Measurements from ENCODE around the gene REC114. TPM values are rescaled to one million over a fixed set of nuclear protein-coding genes. Genes with fewer than 3 reads are reported as not detected.

Gene REC114
- total RNA-seq, 1 donor from 2014 or later = not detected

DNA sequence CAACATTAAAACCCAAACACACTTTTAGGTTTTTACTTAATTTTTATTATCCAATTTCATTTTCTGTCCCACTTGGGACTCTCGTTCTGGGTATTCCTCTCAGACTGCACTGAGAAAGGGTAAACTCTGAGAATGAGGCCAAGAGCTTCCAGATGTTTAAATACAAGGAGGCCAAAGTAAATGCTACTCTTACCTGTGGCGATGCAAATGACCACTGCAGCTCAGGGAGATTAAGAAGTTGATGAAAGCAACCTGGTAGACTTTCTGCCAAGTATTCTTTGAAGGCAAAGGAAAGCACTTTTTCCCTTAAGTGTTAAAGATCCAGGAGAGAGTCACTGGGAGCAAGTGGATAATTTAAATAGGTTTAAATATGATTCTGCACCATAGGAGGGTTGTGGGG, 151.1 kb downstream of the REC114 start:
- peaks cover 10% of the 10 kb centered on the region for H3K4me1 Mint-ChIP-seq (ENCODE audit: low read depth)
- intact Hi-C loops (cut with micrococcal nuclease) = no loop called here

DNA sequence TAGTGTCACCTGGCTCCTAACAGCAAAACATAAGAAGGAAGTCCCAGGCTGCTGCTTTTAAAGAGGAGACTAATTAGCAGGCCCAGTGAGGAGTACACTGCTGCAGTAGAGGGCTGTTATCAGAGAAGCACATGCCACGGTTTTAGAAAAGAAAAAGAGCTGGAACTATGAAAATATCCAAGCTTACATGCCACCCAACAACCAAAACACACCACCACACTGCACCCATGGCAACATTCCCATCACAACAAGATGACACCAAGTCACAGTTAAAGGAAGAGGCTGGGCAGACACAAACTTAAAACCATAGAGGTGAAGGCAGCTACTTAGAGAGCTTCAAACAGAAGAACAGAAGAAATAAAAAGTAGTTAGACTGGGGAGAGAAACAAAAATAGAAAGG, 153.2 kb downstream of the REC114 start:
- intact Hi-C loops (cut with micrococcal nuclease) = no loop called here
- Mint-ChIP-seq H3K27ac (no peak overlapping the region), H3K36me3 (ENCODE audit: low read depth) (peaks cover 21% of the 10 kb centered on the region), H3K27me3 (ENCODE audit: low read depth) (no peaks in the 10 kb centered on the region), H3K9me3 (no peaks in the 10 kb centered on the region), H3K4me1 (ENCODE audit: low read depth) (peaks cover 10% of the 10 kb centered on the region), H3K4me3 (ENCODE audit: low read depth) (no peak overlapping the region)
- DNase-seq (ENCODE audit: low spot score) = no peak

More for the DNA sequence above, 151.1 kb downstream of the REC114 start:
- no peaks in the 10 kb centered on the region for H3K9me3 Mint-ChIP-seq
- H3K27me3 Mint-ChIP-seq (ENCODE audit: low read depth) = no peaks in the 10 kb centered on the region
- no peak for DNase-seq (ENCODE audit: low spot score)
- no peak overlapping the region for H3K4me3 Mint-ChIP-seq (ENCODE audit: low read depth)
- no peak overlapping the region for H3K27ac Mint-ChIP-seq
- H3K36me3 Mint-ChIP-seq (ENCODE audit: low read depth) = peaks cover 28% of the 10 kb centered on the region

DNA sequence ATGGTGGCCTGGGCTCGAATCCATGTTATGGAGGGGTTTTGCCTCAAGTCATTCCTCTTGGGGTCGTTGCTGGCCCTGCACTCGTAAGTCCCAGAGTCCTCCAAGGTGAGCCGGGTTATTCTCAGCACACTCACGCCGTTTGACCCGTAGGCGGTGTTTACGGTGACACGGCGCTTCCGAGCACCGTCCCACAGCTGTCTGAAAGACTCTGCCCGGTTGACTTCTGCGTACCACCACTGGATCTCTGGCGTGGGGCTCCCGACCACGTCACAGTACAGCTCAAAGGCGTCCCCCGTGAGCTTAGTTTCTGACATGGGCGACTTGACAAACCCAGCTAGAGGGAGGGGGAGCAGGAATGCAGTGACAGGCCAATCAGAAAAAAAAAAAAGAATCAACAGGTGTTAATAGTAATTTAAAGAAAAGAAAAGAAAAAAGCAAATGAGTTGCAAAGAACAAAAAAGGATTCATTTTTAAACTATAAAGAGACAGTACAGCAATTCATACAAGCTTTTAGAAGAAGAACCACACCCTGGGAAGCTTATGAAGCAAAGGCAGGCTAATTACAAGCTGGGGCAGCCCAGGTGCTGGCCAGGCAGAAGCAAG, 154.2 kb downstream of the REC114 start:
- Mint-ChIP-seq H3K27ac (no peak overlapping the region), H3K27me3 (ENCODE audit: low read depth) (no peaks in the 10 kb centered on the region), H3K4me3 (ENCODE audit: low read depth) (no peak overlapping the region), H3K4me1 (ENCODE audit: low read depth) (peaks cover 10% of the 10 kb centered on the region), H3K36me3 (ENCODE audit: low read depth) (peaks cover 11% of the 10 kb centered on the region), H3K9me3 (no peaks in the 10 kb centered on the region)
- intact Hi-C loops (cut with micrococcal nuclease) = no loop called here
- DNase-seq (ENCODE audit: low spot score) = no peak

DNA sequence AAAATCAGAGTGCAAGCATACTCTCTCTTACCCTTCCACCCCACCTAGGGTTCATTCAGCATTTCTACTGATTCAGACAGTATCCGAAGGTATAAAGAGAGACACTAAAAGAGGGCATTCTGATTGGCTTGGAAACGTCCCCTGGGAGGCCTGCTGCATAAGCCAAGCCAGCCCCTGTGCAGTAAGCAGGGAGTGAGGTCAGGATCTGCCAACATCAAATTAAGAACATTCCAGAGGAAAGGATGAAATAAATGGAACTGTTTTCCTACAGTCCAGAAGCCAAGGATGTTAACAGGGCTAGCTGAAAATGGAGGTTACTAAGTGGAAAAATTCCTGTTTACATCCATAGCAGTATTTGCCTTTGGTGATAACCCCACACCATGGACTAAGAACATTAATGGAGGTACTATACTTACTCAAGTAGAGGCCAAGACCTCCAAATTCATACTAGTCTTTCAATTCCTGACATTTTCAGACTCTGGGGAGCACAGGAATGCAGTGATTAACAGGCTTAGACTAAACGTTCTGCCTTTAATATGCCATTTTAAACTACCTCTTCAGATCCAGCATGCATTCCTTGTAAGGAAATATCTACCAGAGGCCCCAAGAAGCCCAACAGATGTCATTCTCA, 155.7 kb downstream of the REC114 start:
- H3K4me1 Mint-ChIP-seq (ENCODE audit: low read depth) = peaks cover 10% of the 10 kb centered on the region
- DNase-seq (ENCODE audit: low spot score) = no peak
- no peak overlapping the region for H3K27ac Mint-ChIP-seq
- no peaks in the 10 kb centered on the region for H3K27me3 Mint-ChIP-seq (ENCODE audit: low read depth)
- H3K36me3 Mint-ChIP-seq (ENCODE audit: low read depth) = peaks cover 12% of the 10 kb centered on the region
- H3K9me3 Mint-ChIP-seq = no peaks in the 10 kb centered on the region
- intact Hi-C loops (cut with micrococcal nuclease) = no loop called here
- H3K4me3 Mint-ChIP-seq (ENCODE audit: low read depth) = no peak overlapping the region

DNA sequence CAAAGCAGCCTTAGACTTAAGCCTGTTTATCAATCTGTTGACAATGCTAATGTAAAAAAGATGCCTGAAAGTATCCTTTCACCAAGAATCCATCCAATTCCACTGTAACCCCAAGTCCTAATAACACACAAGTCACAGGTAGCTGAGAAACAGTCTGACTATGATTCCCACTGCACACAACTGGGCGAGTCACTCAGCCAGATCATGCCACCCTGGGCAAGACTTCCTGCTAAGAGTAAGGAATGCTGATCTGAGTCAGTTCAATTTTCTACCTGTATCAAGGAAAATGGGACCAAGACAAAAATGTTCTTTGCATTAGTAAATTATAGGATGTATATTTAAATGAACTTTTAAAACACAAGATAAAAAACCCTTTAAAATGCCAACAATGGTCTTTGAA, 157.0 kb downstream of the REC114 start:
- Mint-ChIP-seq H3K36me3 (ENCODE audit: low read depth) (peaks cover 12% of the 10 kb centered on the region), H3K9me3 (no peaks in the 10 kb centered on the region), H3K27ac (no peak overlapping the region), H3K4me1 (ENCODE audit: low read depth) (peaks cover 10% of the 10 kb centered on the region), H3K27me3 (ENCODE audit: low read depth) (no peaks in the 10 kb centered on the region), H3K4me3 (ENCODE audit: low read depth) (no peak overlapping the region)
- intact Hi-C loops (cut with micrococcal nuclease) = no loop called here
- no peak for DNase-seq (ENCODE audit: low spot score)

DNA sequence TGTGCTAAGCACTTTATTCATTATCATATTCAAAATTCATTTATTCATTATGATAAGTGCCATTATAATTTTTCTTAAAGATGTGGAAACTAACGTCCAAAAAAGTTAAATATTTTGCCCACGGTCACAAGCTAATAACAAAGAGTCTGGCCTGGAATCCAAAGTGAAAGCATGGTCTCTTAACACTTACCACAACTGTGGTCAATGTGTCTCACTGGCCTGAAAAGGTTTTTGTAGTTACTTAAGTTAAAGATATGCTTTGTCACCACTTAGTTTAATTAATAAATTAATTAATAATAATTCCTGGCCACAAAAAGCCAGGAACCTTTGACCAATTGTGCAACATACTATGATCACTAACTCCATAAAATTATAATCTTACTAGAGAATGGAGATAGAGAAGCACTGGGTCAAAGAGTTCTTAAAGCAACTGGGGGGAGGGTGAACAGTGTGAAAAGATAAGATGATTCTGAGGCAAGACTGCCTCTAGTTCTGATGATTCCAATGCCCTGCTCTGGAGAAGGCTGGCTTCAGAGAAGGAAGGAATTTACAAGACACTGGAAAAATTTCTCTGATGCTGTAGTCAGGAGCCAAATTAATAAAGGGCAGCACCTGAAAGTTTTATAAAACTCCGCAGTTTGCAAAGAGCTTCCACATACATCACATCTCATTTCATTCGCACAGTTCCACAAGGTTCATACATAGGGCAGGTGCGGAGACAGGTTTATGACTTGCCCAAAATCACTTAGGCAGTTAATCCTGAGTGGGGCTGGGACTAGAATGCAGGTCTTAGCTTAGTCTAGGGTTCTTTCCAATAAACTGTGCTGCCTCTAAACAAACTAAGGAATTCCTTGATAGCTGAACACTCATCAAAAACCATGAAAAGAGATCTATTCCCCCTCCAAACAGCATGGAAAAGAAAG, 157.7 kb downstream of the REC114 start:
- intact Hi-C loops (cut with micrococcal nuclease) = no loop called here
- Mint-ChIP-seq H3K27ac (no peak overlapping the region), H3K27me3 (ENCODE audit: low read depth) (no peaks in the 10 kb centered on the region), H3K4me3 (ENCODE audit: low read depth) (no peak overlapping the region), H3K4me1 (ENCODE audit: low read depth) (peaks cover 10% of the 10 kb centered on the region), H3K36me3 (ENCODE audit: low read depth) (peaks cover 12% of the 10 kb centered on the region), H3K9me3 (no peaks in the 10 kb centered on the region)
- no peak for DNase-seq (ENCODE audit: low spot score)

DNA sequence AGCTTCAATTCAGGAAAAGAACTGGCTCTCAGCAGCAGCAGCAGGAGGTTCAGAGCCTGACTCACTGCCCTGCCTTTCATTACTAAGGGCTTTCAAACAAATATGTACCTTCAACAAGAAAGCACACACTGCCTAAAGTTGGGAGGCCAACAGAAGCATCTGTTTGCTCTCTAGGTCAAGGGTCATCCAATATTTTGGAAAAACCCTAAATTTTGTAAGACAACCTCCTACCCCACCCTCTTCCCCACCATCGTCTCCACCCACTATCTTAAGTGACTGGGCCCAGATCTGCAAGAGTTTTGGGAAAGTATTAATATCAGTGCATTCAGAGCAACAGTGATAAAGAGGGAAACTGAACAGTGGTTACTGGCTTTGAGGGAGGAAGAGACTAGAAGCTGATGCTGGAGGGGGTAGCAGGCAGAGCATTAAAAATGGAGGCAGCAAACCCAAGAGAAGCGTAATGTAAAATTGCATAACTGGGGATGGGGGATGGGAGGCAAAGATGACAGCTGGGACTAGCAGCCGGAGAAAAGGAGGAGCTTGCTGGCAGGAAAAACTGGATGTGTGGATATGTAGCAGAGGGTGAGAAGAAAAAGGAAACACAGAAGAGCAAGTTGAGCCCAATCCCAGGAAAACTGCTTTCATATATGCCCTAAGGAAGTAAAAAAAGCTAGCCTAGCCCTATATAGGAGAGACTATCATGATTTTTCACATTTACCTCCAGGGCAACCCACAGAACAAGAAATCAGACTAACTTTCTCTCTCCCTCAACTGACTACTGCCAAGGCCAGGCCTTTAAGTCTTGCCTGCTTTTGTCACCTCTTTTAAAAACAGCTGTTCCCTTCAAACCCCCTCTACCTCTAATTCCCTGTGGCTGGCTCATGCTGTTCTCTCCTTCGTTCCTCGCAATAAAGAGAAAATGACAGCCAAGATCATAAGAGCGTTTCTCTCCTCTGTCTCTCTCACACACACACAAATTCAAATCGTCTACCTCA, 158.8 kb downstream of the REC114 start:
- DNase-seq (ENCODE audit: low spot score) = no peak
- Mint-ChIP-seq H3K27ac (no peak overlapping the region), H3K27me3 (ENCODE audit: low read depth) (no peaks in the 10 kb centered on the region), H3K36me3 (ENCODE audit: low read depth) (peaks cover 6% of the 10 kb centered on the region), H3K4me3 (ENCODE audit: low read depth) (no peak overlapping the region), H3K4me1 (ENCODE audit: low read depth) (peaks cover 1% of the 10 kb centered on the region), H3K9me3 (no peaks in the 10 kb centered on the region)
- intact Hi-C loops (cut with micrococcal nuclease) = no loop called here

DNA sequence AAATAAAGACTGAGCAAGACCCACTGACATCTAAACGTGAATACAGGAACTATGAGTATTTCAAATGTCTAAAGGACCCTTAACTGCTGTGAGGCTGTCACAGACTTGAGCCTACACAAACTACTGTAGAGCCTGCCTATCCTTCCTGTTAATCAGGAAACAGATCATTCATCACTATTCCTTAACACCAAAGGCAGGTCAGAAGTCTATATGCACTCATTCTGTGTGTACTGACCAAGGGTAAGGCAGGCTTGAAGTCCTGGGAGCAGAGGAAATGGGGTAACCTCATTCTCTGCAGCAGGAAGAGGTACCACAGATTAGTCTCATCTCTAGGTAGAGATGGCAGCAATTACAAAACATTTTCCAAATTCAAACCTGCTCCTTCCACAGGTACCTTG, 159.5 kb downstream of the REC114 start:
- no peak overlapping the region for H3K4me3 Mint-ChIP-seq (ENCODE audit: low read depth)
- H3K27ac Mint-ChIP-seq = no peak overlapping the region
- intact Hi-C loops (cut with micrococcal nuclease) = no loop called here
- H3K9me3 Mint-ChIP-seq = no peaks in the 10 kb centered on the region
- H3K27me3 Mint-ChIP-seq (ENCODE audit: low read depth) = no peaks in the 10 kb centered on the region
- peaks cover 11% of the 10 kb centered on the region for H3K36me3 Mint-ChIP-seq (ENCODE audit: low read depth)
- H3K4me1 Mint-ChIP-seq (ENCODE audit: low read depth) = peaks cover 8% of the 10 kb centered on the region
- DNase-seq (ENCODE audit: low spot score) = no peak

DNA sequence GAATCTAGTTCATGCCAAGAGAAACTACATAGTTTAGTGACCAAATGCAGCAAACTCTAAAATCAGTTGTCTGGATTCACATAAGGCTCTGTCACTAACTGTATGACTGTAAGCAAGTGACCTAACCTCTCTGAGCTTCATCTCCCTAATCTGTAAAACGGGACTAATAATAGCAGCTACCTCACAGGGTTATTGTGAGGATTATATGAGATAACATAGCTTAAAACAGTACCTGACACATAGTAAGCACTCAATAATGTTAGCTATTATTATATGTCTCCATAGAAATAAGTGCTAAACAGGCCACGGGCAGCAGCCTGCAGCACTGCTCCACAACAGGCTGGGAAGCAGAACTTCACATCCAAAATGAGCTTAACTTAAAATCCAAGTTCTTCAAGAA, 160.0 kb downstream of the REC114 start:
- Mint-ChIP-seq H3K27me3 (ENCODE audit: low read depth) (no peaks in the 10 kb centered on the region), H3K4me3 (ENCODE audit: low read depth) (no peak overlapping the region), H3K27ac (no peak overlapping the region), H3K4me1 (ENCODE audit: low read depth) (peaks cover 11% of the 10 kb centered on the region), H3K36me3 (ENCODE audit: low read depth) (peaks cover 11% of the 10 kb centered on the region), H3K9me3 (no peaks in the 10 kb centered on the region)
- DNase-seq (ENCODE audit: low spot score) = no peak
- intact Hi-C loops (cut with micrococcal nuclease) = no loop called here

DNA sequence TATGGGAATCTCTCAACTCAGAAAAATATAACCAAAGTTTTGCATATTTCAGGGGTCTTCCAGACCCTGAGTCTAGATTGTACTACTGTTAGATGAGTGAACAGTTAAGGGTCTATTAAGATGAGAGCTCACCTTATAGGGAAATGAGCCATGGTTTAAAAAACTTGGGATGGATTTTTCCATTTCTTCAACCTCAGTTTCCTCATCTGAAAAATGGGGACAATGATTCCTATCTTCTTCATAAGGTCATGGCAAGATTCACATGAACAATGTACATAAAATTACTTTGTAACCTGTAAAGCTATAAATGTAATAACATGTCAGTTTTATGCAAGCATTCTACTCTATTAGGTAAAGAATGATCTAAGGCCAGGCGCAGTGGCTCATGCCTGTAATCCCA, 161.5 kb downstream of the REC114 start:
- H3K4me1 Mint-ChIP-seq (ENCODE audit: low read depth) = peaks cover 18% of the 10 kb centered on the region
- no peaks in the 10 kb centered on the region for H3K9me3 Mint-ChIP-seq
- peaks cover 16% of the 10 kb centered on the region for H3K36me3 Mint-ChIP-seq (ENCODE audit: low read depth)
- no peak overlapping the region for H3K4me3 Mint-ChIP-seq (ENCODE audit: low read depth)
- DNase-seq (ENCODE audit: low spot score) = no peak
- H3K27ac Mint-ChIP-seq = no peak overlapping the region
- intact Hi-C loops (cut with micrococcal nuclease) = no loop called here
- H3K27me3 Mint-ChIP-seq (ENCODE audit: low read depth) = no peaks in the 10 kb centered on the region

DNA sequence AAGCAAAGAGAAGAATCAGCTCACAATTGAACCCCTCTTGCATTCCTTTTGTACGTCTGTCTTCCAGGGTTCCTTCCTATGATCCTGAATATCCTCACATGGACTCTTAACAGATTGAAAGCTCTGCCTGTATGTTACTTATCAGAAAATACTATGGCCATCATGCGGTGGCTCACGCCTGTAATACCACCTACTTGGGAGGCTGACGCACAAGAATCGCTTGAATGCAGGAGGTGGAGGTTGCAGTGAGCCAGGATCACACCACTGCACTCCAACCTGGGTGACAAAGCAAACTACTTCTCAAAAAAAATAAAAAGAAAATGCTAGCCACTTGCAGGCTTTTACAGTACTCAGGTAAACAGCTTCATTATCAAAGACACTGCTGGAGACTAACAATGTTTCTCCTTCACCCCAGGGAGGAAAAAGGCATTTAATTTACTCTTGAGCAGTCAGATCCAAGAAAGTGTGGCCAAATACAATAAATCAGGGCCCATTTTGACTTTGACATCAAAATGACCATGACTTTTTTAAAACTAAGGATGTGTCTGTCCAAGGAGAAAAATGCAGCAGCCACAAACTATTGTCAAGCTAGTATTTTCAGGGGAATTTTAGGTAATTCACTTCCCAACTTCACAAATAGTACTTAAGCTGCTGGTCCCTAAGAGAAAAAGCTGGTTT, 162.9 kb downstream of the REC114 start:
- peaks cover 16% of the 10 kb centered on the region for H3K36me3 Mint-ChIP-seq (ENCODE audit: low read depth)

DNA sequence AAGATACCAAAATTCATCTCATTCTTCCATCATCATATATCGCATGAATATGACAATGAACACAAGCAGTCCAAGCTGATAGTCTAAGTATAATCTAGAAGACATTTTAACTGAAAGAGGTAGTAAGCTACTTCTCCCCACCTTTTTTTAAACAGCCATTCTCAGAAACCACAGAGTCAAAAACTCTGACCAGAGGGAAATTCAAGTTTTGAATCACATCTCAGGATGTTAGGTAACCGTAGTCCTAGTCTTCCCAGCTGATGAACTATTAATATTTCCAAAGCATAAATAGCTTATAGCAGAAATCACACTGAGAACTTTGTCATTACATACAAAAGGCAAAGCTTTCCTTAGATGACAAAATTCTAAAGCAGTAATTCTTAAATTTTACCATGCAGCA, 164.4 kb downstream of the REC114 start:
- DNase-seq (ENCODE audit: low spot score) = no peak
- Mint-ChIP-seq H3K36me3 (ENCODE audit: low read depth) (peaks cover 16% of the 10 kb centered on the region), H3K4me3 (ENCODE audit: low read depth) (no peak overlapping the region), H3K9me3 (no peaks in the 10 kb centered on the region), H3K27ac (no peak overlapping the region), H3K27me3 (ENCODE audit: low read depth) (no peaks in the 10 kb centered on the region), H3K4me1 (ENCODE audit: low read depth) (peaks cover 23% of the 10 kb centered on the region)
- intact Hi-C loops (cut with micrococcal nuclease) = no loop called here

More for the DNA sequence above, 162.9 kb downstream of the REC114 start:
- Mint-ChIP-seq H3K4me1 (ENCODE audit: low read depth) (peaks cover 18% of the 10 kb centered on the region), H3K9me3 (no peaks in the 10 kb centered on the region), H3K27ac (no peak overlapping the region), H3K27me3 (ENCODE audit: low read depth) (no peaks in the 10 kb centered on the region), H3K4me3 (ENCODE audit: low read depth) (no peak overlapping the region)
- no peak for DNase-seq (ENCODE audit: low spot score)
- intact Hi-C loops (cut with micrococcal nuclease) = no loop called here

All from activated T-helper 2 cell treated with anti-CD3 and anti-CD28 coated beads, Interferon-gamma antibody, Interleukin-2, Interleukin-4, amounts not matched to agents 10 μg/mL and 5 μg/mL and 100 μg/mL, durations not matched to agents 14 hours and 24 hours and 36 hours (primary cell).